NCI-H2107 (cell line): ENCODE measurements around the gene OPCML.
A peak's percentile ranks its signal among the peaks of the same experiment; 100 is the strongest.

ENCODE experiments used
- DNase-seq: peaks from one replicate; lab custom pipeline; 2025; lab: John Stamatoyannopoulos, UW

Gene OPCML

GRCh38 chr11:133360860-133361688 is 171.2 kb downstream of the OPCML start:
- no peak for DNase-seq

DNA sequence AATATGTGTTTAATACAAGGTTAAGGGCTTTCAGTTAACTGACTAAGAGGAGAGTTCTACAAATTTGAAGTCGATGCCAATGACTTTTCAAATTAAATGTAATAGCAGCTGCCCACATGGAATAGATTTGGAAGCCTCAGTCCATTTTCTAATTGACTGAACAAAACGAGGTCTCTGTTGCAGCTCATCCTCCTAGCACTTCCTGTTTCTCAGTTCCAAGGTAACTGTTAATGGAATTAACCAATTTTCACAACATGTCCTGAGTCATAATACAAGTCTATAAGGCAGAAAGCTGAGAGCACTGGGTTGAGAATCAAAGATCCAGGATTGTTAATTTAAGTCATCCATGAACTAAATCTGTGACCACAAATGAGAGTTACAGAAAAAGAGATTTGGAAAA is 177.2 kb downstream of the OPCML start:
- DNase-seq, result no peak

DNA sequence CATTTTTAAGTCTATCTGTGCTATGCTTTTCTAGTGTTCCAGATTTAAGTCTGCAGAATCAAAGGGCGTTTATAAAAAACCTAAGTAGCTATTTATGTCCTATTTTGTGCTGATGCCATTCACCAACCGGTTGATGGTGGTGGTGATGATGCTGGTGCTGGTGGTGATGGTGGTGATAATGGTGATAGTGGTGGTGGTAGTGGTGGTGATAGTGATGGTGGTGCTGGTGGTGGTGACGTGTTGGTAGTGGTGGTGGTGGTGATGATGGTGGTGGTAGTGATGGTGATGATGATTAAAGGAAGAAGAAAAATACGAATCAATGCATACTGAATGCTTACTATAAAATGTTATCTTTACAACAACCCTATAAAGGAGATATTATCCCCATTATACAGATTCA is 178.2 kb downstream of the OPCML start:
- no peak for DNase-seq

GRCh38 chr11:133350045-133350444 is 182.3 kb downstream of the OPCML start:
- DNase-seq, result no peak

DNA sequence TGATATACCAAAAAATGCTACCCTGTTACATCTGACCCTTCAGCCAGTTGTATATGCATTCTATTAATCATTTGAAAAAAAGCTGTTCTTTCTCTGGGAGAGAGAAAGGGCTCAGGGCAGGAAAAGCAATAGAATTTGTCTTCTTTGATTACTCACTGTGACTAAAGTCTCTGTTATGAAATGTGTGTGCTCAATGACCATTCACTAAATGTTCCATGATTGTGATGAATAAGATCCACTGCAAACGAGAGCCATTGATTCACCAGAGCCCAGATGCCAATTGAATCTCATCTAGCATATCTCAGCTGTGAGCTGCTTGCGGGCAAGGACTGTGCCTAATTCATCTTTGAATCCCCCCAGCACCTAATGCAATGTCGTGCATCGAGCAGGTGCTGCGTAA is 184.3 kb downstream of the OPCML start:
- DNase-seq, result no peak

DNA sequence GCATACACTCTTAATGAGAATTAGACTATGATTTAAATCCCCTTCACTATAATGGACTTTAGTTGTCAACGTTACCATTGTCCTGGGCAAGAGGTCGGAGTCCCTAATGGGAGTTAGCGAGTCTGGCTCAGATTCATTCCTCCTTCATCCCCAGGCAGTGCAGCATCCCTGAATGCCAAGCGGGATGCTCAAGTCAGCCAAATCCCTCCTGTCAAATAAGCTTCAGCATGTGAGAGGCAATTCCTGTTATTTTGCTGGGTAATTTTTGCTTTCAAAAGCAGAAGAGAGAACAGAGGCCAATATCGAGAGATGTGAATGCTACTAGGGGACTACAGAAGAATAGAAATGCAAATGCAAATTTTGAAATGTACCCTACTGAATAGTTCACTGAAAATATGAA is 186.2 kb downstream of the OPCML start:
- no peak for DNase-seq

GRCh38 chr11:133343951-133344350 is 188.3 kb downstream of the OPCML start:
- DNase-seq, result peak; percentile 64

DNA sequence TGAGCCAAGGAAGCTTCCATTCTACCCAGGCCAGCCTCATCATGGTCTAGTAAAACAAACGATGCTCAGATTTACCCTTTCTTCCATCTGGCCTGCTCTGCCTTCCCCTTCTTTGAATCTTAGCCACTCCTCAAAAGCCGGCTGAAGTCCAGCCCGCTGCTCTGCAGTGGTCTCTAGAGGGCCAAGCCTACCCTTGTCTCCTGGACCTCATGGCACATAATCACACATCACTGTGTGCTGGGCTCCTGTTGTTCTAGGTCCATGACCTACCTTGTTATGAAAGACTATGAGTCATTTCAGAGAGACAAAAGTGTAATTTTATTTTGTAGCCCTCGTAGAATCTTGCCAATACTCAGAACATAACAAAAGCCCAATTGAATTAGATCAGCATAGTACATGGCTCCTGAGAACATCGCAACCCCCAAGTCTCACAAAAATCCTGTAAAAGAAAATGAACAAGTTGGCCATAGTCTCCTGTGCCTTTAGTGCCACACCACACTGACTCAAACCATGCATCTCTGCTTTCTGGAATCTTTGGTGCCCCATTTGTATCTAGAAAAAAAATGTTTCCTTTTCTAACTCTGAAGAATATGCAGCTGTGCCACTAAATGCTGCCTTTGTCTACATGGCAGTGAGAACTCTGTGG is 192.7 kb downstream of the OPCML start:
- no peak for DNase-seq

DNA sequence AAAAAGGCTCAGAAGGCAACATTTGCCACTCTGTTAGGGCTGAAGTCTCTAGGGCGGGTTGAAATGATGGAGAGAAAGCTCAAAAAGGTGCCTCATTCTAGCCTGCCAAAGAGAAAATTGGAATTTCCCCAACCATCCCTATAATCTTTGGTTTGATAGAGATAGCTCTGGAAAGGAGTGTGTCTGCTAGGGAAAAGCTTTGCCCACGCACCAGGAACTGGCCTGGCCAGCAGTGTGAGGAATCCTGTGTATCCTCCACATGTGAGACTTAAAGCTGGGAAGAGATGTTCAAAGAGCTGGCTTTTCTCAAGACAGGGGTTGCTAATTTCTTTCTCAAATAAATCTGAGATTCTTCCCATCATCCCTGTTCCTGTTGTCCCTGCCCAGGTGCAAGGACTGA is 193.7 kb downstream of the OPCML start:
- no peak for DNase-seq

- DNase-seq, result peak; percentile 49
These were observed 194.3 kb downstream of the OPCML start for GRCh38 chr11:133337951-133338418.

DNA sequence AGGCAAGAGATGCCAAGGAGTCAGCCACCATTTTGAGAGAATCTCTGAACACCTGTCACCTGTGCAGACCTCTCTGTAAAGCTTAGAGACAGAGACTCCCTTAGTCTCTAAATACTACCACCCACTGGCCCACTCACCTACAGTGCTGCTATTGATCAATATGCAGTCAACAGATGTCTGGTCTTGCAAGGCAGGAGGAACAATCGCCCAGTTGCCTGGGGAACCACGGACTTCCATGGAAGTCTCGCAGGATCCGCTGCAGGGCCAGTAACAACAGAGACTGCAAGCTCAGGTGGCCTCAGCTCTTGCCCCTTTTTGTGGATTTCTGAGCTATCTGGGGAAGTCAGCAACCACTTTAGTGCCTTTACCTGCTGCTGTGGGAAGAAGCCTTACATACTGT is 195.1 kb downstream of the OPCML start:
- no peak for DNase-seq

- DNase-seq, result no peak
These were observed 201.3 kb downstream of the OPCML start for GRCh38 chr11:133331031-133331430.

- DNase-seq, result no peak
These were observed 205.5 kb downstream of the OPCML start for GRCh38 chr11:133326849-133327248.

- DNase-seq, result no peak
These were observed 206.0 kb downstream of the OPCML start for GRCh38 chr11:133326332-133326731.

- no peak for DNase-seq
These were observed 206.6 kb downstream of the OPCML start for GRCh38 chr11:133325711-133326110.

GRCh38 chr11:133323354-133323753 is 208.9 kb downstream of the OPCML start:
- DNase-seq, result no peak

DNA sequence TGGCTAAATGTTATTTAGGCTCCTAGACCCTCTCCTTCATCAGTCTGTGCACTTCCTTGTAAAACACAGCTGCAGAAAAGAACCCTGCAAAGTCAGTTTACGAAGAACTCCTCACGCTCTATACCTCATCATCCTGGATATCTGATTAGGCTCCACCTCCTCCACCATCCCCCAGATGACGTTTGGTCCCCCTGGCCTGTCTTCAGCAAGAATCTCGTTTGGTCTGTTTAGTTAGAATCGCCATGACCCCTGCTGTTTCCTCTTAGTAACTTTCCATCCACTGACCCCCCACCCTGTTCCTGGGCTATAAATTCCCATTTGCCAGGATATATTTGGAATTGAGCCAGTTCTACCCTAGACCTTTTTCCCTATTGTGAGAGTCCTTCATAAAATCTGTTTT is 214.1 kb downstream of the OPCML start:
- no peak for DNase-seq

GRCh38 chr11:133311230-133311629 is 221.1 kb downstream of the OPCML start:
- DNase-seq, result no peak

- DNase-seq, result no peak
These were observed 226.3 kb downstream of the OPCML start for GRCh38 chr11:133306019-133306418.

DNA sequence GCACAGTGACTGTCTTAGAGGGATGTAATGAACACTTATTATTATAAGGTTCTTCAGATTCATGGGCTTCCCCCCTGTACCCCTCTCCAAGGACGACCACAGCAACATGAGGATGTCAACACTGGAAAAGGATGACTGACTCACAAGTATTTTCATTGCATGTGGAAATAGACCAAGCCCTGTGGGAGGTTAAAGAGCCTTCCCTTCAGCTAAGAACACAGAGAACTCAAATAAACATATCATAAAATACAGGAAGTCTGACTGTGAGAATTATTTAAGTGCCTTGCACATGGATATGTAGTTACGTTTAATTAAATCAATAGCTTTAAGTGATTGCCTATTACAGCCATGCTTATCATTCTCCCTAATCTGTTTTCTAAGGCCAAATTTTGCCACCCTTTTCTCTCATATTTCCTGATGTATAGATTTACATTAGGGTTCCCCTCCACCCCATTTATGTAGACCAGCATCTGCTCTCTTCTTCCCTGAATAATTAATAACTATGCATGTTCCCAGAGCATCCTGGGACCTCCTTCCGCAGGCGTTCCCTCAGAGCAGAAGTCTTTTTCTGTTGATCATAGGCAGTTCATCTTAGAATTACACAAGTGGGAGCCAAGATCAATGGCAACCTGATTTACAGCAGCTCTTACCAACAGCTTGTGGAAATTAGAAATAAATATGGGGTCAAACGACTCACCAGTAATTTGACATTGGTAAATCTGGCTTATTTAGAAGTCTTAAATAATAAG is 226.9 kb downstream of the OPCML start:
- DNase-seq, result no peak

GRCh38 chr11:133303262-133303661 is 229.0 kb downstream of the OPCML start:
- DNase-seq, result no peak

GRCh38 chr11:133302056-133302455 is 230.2 kb downstream of the OPCML start:
- DNase-seq, result no peak

DNA sequence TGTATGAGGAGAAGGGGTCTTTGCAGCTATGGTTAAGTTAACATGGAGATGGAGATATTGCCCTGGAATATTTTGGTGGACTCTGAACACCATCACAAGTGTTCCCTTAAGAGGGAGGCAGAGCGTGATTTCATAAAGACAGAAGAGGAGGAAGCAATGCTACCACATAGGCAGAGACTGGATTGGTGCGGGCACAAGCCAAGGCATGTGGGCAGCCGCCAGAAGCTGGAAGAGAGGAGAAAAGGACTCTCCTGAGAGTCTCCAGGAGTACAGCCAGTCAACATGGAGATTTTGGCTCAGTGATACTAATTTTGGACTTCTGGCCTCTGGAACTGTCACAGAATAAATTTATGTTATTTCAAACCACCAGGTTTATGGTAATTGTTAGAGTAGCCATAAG is 231.6 kb downstream of the OPCML start:
- no peak for DNase-seq
